Measurements from ENCODE around the gene MGST1.
"Not testable (repeated sequence)": the region's sequence is repeated elsewhere in the genome, so short reads cannot be mapped to it uniquely, and the experiment has no call there.

The MGST1 gene

DNA sequence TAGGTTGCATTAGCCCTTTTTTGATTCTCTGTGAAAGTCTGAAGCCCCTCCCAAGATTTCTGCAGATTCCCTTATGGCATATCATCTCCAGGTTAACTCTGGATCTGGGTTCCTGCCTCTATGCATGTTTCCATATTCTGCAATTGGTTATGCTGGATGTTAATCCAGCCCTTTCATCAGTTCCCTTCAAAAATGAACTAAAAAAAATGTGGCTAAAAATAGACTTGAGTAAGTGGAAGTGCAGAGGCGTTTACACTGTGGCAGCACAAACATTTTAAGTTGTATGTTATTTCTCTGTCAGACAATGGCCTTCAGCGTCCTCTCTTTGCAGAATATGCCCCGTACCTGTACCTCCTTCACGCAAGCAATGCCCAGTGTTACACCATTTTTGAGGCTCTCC, 11.4 kb downstream of the MGST1 start:
- DNase-seq: no peak

DNA sequence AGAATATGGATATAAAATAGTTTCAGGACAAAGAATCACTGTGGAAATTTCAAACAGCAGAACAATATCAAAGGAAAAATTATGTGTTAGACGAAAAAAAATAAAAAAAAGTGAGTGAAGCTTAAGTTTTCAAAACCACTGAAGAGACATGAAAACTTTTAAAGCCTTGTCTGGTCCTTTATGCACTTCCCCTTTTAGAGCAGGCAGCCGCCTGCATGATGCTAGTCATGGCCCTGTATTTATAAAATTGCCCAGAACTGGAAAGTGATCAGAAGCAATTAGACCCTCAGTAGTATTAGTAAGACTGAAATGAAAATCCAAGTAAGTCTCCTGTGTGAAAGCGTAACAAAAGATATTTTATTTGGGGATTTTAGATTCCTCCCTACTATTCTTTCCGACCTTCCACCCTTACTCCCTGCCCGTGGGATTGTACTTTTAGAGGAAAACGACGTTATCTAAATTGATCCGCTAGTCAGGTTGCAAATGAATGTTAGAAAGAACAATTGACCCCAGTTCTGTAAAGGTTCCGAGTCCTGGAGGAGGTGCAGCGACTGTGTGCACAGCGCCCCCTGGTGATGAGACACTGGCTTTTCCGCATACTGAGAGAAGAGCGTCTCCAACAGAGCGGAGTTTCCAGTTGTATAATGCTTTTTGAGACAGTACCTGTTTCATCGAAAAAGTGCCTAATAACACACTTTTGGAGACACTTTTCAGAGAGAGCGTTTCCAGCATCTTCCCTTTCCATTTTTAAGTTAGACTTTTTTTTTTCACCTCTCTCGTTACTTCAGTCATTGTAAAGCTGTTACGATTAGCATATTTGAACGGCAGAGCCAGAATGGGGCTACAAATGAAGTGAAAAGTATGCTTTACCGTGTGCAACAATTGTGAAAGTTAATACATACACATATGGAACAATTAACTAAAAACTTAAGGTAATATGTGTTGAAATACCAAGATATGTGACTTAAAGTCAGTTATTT, 12.4 kb downstream of the MGST1 start:
- DNase-seq: no peak

DNA sequence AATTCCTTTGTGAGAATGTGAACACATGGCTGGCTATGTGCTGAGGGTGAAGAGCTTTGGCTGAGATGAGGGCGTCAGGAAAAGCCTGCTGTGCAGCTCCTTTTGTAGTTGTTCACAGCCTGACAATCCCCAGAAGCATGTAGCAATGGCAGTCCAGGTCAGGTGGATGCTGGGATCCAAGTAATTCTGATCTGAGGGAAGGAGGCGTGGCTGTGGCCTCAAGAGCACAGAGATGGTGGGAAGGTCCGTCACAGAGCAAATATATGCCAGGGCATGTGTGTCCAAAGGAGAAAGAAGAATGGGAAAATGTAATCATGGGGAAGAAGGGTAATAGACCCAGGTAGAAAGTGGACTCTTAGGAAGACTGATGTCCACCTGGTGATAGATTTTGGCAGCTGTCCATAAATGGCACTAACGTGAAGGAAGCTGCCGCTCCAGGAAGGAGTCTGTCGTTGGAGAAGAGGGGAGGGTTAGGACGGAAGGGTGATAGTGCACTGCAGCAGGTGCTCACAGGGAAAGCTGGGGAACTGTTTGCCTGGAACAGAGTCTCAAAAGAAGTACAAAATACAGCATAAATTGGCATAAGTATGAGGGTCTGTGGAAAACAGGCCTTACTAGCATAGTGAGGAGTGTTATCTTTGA, 13.8 kb downstream of the MGST1 start:
- no peak for DNase-seq

DNA sequence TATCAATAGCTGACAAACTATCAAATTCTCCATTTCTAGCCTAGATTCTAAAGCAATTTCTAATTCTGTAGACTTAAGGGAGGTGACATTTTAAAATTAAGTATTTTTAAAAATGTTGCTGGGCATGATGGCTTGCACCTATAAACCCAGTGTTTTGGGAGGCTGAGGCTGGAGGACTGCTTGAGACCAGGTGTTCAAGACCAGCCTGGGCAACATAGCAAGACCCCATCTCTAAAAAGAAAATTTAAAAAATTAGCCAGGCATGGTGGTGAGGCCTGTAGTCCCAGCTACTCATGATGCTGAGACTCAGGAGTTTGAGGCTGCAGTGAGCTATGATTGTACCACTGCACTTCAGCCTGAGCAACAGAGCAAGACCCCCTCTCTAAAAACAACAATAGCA, 15.1 kb downstream of the MGST1 start:
- DNase-seq: no peak

DNA sequence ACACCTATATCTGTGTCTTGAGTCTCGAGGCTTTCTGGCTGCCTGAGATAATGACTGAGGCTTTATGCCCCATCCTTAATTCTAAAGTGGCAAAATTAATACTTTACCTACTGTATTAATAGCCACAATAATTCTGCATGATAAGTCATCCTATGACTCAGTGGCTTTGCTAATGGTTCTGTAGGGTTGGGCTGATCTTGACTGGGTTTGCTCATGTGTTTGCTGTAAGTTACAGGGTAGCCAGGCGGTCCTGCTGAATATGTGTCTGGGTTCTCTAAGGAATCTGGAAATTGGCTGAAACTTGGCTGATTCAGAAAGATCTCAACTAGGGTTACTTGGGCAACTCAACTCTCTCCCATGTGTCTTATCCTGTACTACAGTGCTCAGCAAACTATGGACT, 21.7 kb downstream of the MGST1 start:
- DNase-seq: no peak

DNA sequence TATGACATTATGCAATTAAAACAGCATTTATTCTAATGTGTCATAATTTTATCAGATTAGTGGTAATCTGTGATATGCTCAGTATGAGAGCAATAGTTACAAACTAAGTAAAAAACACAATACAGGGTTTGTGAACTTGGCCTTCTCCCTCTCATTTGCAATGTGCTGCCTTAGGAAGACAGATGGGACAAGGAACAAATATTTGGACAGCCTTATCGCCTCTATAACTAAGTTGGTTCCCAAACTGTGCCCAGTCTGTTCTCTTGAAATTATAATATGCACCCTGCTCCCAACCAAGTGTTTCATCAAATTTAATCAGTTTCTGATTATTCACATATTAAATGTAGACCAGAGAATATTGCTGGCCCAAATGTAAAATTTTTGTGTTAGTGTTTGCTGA, 22.7 kb downstream of the MGST1 start:
- DNase-seq: no peak

DNA sequence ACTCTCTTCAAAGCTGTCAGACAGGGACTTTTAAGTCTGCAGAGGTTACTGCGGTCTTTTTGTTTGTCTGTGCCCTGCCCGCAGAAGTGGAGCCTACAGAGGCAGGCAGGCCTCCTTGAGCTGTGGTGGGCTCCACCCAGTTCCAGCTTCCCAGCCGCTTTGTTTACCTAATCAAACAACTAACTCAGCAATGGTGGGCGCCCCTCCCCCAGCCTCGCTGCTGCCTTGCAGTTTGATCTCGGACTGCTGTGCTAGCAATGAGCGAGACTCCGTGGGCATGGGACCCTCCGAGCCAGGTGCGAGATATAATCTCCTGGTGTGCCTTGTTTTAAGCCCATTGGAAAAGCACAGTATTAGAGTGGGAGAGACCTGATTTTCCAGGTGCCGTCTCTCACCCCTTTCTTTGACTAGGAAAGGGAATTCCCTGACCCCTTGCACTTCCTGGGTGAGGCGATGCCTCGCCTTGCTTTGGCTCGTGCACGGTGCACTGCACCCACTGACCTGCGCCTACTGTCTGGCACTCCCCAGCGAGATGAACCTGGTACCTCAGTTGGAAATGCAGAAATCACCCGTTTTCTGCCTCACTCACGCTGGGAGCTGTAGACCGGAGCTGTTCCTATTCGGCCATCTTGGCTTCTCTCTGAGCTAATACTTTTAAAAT, 35.3 kb downstream of the MGST1 start:
- not testable (repeated sequence) for DNase-seq

DNA sequence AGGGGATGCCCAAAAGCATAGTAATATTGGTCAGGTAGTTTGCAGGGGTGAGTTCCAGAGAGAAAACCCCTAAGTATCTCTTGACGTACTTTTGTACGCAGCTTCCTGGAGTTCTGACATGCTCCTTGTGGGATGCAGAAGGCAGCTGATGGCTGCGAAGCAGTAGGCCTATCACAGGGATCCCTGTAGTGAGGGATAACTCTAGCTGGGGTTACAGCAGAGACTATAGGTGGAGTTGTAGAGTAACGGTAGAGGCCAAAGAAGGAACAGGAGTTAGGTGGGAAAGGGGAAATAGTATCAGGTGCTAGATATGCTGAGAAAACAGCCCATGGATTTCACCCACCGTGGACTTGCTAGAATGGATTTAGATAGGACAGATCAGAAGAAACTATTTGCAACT, 37.3 kb downstream of the MGST1 start:
- DNase-seq: no peak

DNA sequence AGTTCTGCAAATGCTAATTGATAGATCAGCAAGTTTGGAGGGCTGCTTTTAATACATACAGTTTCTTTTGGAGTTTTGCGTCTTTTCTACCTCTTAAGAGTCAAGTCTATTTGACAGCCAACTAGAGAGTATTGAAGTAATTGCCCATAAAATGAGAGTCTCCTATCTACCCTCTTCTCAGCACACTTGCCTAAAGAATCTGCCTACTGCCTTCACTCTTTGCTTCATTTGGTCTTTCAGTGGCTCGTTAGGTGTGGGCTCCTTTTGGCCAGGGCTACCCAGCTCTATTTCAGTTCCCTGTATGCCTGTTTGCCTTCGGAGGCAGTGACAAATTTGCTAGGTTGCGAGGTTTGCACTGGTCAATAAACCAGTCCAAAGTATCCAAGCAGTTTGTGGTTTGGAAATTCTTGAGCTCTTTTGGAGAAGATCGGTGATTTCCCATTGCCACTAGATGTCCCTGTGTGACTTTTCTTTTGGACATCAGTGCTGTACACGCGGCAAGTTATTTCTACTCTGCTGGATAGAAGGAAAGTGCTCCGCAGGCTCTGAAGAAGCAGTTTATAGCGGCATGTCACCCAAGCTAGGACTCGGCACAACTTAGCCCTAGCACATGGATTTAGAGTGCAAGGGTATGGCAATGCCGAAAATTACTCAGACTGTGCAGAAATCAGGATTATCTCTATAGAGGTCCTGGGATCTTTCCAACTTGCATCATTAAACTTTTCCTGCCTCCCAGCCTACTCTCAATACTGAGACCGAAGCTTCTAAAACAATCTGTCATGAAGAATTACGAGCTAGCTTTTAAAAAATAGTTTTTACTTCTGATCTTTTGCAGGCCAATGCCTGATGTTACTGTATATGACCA, 38.6 kb downstream of the MGST1 start:
- no peak for DNase-seq

DNA sequence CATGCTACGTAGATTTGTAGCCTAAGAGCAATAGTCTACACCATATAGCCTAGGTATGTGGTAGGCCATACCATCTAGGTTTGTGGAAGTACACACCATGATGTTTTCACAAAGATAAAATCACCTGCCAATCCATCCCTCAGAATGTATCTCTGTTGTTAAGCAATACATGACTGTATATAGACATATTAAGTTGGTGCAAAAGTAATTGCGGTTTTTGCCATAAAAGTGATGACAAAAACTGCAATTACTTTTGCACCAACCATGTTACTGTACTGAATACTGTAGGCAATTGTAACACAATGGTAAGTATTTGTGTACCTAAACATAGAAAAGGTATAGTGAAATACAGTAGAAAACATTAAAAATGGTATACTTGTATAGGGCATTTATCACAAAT, 40.5 kb downstream of the MGST1 start:
- DNase-seq: no peak

DNA sequence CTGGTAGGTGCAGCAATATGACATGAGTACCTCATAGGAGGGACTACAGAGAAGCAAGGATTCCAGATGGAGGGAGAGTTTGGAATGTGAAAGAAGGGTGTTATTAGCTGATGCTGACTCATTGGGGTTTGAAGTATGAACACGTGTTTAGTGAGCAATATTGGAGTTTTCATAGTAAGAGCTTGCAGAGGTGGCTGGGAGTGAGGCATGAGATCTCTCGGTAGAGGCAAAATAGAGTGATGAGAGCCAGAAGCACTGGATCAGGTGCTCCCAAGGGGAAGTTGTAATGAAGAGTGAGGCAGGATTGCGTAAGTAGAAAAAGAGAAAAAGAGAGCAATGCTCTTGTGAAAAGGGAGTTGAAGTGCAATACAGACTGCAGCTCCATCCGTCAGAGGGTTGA, 42.1 kb downstream of the MGST1 start:
- DNase-seq: no peak

DNA sequence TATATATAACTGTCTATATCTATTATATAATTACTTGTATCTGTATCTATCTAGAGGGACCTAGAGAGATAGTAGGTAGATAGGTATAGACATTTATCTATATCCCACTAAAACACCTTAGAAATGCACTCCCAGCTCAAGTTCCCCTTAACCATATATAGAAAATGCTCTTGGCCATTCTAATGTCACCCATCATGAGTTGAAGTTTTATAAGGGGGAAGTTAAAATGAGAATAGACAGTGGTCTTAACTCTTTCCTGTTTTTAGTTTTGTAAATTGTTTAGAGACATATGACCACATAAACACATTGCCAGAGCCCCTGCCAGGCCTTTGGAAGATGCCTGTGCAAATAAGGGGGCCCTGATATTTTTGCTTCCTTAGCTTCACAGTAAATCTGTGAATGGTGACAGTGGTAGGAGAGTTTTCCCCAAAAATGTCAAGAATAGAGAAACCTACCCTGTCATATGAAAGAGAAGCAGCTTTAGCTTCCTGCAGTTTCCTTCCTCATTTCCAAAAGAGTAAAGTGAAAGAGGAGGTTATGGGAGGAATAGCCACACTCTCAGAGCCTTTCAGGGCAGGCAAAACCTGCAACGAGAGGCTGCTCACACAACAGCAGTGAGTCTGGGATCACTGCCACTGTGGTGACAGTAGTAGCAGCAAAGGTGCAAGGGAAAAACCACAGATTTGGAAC, 45.5 kb downstream of the MGST1 start:
- no peak for DNase-seq

DNA sequence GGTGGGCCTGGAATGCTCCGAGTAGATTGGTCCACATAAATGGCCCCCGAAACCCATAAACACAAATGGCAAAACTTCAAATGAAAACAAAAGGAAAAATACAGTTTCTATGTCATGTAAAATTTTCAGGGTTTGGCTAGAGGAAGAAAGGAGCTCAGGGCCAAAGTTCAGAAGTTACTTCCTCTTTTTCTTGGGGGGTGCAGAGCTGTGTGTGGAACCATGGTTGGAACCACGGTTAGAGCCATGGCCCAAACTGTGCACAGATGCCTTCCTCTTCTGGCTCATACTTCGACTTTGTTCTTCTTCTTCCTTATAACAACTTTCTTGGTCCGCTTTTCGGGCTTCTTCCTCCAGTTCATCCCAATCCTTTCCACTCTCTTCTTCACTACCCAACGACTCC, 51.7 kb downstream of the MGST1 start:
- DNase-seq: no peak

DNA sequence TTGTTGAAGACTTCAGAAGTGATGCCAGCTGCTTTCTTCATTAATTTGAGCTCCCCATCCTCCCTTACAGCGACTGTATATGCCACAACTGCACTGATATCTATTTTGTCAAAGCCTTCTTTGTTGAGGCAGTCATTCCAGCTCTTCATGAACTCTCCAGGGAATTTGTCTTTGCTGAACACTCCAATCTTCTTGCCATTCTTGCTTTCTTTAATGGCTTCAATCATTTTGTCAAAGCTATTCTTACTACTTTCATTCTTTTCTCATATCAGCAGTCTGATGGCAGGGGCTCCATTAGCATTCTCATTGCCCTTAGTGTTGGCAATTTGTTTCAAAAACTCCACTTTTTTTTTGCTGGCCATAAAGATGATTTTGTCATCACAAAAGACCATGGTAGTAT, 54.4 kb downstream of the MGST1 start:
- not testable (repeated sequence) for DNase-seq

DNA sequence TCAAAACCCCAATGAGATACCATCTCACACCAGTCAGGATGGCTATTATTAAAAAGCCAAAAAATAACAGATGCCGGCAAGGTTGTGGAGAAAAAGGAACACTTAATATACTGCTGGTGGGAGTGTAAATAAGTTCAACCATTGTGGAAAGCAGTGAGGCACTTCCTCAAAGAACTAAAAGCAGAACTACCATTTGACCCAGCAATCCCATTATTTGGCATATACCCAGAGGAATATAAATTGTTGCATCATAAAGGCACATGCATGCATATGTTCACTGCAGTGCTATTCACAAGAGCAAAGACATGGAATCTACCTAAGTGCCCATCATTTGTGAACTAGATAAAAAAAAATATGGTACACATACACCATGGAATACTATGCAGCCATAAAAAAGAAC, 59.9 kb downstream of the MGST1 start:
- DNase-seq: no peak
